Stimulated activated CD4-positive, alpha-beta T cell treated with anti-CD3 and anti-CD28 coated beads, Interleukin-1b, Interleukin-23, amount 100 ng/mL, for 24 hours (primary cell): ENCODE measurements around the gene SLC22A2.
"Not testable (repeated sequence)": the region's sequence is repeated elsewhere in the genome, so short reads cannot be mapped to it uniquely, and the experiment has no call there.

Experiments used
- DNase-seq, 4 experiments: peaks; one replicate each; pipeline ENCODE4 v3.0.0-alpha.2; 2020; ENCODE audit warnings: low read depth in 4 of 4, low spot score in 1 of 4

SLC22A2 gene

DNA sequence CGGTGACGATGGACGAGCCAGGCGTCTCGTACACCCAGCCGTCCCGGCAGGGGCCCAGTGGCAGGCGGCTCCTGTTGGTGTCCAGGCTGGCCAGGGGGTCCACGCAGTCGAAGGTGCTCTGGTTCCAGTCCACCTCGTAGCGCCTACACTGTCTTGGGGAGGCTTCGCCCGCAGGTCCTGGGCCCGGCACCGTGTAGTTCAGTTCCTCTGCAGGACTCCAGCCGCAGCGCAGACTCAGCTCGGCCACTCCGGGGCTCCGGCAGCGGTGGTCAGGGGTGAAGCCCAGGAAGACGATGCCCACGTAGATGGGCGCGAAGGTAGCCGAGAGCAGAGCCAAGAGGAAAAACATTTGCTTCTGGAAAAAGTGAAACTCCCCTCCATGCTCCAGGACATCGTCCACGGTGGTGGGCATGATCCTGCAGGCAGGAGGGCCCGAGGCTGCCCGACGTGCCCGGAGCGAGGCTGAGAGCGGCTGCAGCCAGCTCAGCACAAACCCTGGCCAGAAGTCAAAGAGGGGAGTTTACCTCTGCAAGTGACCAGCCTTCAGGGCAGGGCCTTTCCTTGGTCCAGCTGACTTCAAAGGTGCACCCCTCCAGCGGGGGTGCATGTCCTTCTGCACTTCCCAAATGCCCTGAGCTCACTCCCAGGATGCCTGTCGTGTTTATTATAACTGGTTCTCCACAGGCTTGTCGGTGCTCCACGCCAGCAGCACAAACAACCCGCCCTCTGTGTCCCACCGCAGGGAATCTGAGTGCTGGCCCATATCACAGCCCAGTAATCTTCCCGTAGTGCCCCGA lies at the start of gene SLC22A2:
TSS of gene SLC22A2 (minus strand) at position 476 of the 797 bp plus-strand sequence. CDS start at position 412, 64 bp downstream.
- no peak for DNase-seq

GRCh38 chr6:160305926-160306713 lies 47.5 kb upstream of the SLC22A2 start:
- no peak for DNase-seq

GRCh38 chr6:160303806-160304205 lies 45.2 kb upstream of the SLC22A2 start:
- DNase-seq, result no peak

- DNase-seq, result not testable (repeated sequence)
These were observed 43.9 kb upstream of the SLC22A2 start for GRCh38 chr6:160302431-160303082.

- DNase-seq, result no peak
These were observed 42.7 kb upstream of the SLC22A2 start for GRCh38 chr6:160301339-160301738.

GRCh38 chr6:160300076-160300695 lies 41.6 kb upstream of the SLC22A2 start:
- no peak for DNase-seq

DNA sequence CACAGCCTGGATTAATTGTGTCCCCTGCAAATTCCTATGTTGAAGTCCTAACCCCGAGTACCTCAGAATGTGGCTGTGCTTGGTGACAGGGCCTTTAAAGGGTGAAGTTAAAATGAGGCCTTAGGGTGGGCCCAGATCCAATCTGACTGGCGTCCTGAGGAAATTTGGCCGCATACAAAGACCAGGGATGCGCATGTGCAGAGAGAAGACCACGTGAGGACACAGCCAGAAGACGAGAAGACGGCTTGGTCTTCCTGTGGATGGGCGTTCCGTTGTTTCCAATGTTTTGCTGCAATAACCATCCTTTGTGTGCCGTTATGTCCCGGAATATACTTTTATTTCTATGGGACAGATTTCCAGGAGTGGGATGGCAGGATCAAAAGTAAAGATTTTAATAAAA lies 40.9 kb upstream of the SLC22A2 start:
- DNase-seq, result no peak

- DNase-seq, result no peak
These were observed 39.5 kb upstream of the SLC22A2 start for GRCh38 chr6:160298121-160298520.

GRCh38 chr6:160297310-160297709 lies 38.7 kb upstream of the SLC22A2 start:
- DNase-seq, result no peak

DNA sequence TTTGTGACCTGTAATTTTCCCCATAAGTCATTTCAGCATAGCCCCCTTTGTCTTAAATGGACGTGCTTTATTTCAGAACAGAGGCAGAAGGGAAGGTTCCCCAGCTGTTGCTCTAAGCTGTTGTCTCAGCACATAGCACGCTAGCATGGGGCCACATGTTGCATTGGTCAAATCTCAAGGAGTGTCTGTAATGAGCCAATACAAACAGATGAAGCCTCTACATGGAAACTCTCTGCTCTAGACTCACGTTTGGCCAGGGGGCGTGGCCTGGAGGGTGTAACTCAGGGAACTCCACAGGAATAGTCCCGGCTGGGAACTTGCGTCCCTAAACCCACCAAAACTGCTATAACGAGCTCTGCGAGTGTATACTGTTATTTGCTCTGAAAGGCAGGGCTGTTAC lies 35.2 kb upstream of the SLC22A2 start:
- DNase-seq, result no peak

DNA sequence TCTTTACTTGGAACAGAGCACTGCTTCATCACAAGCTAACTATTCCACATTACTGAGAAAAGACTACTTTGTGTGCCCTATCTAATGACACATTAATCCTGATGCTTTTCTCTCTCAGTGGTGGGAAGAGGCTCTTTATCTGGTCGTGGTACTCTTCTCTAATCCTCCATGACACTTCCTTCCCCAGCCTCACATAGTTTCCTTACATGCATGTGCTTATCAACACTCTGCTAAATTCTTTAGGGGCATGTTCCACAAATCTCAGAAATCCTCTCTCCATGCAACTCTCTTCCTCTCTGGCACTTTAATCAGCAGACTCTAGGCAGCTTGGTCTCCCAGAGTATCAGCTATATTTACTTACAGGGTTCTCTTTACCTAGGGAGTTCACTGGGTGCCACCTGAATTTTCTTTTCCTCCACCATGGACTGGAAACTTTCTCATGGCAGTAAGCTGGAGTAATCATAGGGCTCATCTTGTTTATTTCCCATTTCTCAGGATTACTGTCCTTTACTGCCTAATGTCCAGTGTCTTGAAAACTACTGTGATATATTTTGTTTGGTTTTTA lies 27.0 kb upstream of the SLC22A2 start:
- no peak for DNase-seq

DNA sequence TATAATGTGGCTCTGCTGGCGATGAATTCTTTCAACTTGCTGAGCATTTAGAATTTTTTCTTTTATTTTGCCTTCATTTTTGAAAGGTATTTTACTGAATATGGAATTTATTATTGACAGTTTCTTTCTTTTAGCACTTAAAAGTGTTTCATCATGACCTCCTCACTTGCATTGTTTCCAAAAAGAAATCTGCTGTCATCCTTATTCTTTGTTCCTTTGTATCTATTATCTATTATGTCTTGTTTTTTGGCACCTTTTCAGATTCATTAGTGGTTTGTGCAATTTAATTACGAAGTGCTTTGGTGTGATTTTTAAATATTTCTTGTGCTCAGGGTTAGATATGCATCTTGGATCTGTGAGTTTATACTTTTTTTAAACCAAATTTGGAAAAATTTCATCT lies 26.0 kb upstream of the SLC22A2 start:
- DNase-seq, result no peak

GRCh38 chr6:160282444-160282843 lies 23.8 kb upstream of the SLC22A2 start:
- no peak for DNase-seq

DNA sequence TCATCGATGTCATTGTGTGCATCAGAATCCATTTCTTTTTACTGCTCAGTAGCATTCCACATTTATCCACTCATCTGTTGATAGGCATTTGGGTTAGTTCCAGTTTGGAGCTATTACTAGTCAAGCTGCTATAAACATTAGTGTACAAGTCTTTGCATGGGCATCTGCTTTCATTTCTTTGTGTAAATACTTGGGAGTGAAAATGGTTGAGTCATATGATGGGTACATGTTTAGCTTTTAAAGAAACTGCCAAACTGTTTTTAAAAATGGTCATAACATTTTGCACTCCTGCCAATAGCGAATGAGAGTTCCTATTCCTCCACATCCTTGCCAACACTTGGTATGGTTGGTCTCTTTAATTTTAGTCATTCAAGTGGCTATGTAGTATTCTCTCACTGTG lies 21.2 kb upstream of the SLC22A2 start:
- no peak for DNase-seq

DNA sequence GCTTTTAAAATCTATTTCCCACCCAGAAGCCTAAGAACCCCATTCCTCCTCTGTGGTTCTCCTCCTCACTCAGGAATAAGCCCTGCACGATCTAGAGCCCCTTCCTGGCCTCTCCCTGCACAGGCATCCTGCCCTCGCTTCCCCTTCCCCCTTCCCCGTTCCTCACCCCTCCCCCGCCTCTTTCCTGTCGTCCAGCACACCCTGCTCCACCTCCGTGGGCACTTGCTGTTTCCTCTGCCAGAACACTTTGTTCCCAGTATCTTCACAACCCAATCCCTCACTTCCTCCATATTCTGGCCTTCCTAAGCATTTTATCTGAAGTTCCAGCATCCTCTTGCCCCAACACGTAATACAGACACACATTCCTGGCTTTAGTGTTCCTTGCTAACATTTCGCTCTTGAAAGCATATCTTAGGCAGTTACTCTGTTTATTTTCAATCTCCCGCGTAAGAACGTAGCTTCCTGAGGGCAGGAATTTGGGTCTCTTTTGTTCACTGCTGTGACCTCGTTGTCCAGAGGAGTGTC lies 20.2 kb upstream of the SLC22A2 start:
- DNase-seq, result no peak

DNA sequence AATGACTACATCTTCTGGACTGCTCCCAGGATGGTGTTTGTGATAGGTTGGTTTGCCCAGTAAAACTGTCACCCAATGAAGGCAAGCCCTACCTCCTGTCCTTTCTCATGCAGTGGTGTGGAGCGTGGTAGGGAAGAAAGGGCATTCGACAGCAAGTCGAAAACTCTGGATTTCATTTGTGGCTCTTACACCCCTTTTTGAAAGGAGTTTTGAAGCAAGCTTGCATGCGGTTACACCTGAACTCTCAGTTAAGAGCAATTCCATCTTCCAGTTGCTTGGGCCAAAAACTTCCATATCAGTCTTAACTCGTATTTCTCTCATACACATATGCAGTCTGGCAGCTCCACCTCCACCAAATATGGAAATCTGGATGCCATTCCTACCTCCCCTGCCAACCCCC lies 19.7 kb upstream of the SLC22A2 start:
- no peak for DNase-seq

- no peak for DNase-seq
These were observed 18.9 kb upstream of the SLC22A2 start for GRCh38 chr6:160277546-160277945.

- no peak for DNase-seq
These were observed 18.5 kb upstream of the SLC22A2 start for GRCh38 chr6:160277144-160277543.

DNA sequence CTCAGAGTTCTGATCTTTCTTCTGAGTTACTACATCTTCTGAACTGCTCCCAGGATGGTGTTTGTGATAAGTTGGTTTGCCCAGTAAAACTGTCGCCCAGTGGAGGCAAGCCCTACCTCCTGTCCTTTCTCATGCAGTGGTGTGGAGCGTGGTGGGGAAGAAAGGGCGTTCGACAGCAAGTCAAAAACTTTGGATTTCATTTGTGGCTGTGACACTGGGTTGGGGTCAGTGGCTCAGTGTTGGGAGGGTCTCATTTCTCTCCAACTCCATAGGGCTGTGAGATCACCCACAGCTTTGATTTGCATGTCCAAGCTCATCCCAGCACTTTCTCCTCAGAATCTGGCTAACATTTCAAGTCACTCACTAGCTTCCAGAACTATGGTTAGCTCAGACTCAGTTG lies 17.5 kb upstream of the SLC22A2 start:
- DNase-seq, result no peak

GRCh38 chr6:160275511-160276003 lies 16.9 kb upstream of the SLC22A2 start:
- DNase-seq, result no peak
